Calu3 (cell line): ENCODE data around the gene FAM200A. TPM values are rescaled to one million over a fixed set of nuclear protein-coding genes. Genes with fewer than 3 reads are reported as not detected.

Experiments used
- Bru-seq: library from RNA; stranded (reverse); fragments of 400-500 nt; gene quantifications from one replicate; lab custom pipeline; 2021; lab: Mats Ljungman, UMichigan
- BruChase-seq, 2 experiments: library from RNA; stranded (reverse); fragments of 400-500 nt; gene quantifications; one replicate each; lab custom pipeline; 2021; lab: Mats Ljungman, UMichigan
- BruUV-seq: library from RNA; stranded (reverse); fragments of 400-500 nt; replicated peaks from 2 replicates; lab custom pipeline; 2021; lab: Mats Ljungman, UMichigan
- CTCF ChIA-PET: fragments of 300-600 bp; sonication (Branson Sonifier 250); formaldehyde crosslinking; loops from one replicate; lab custom pipeline; 2022; ENCODE audit warnings: antibody characterized with exemption; lab: Charles Lee
- DNase-seq: peaks from one replicate; pipeline ENCODE4 v3.0.0; 2022
- H3K27ac Mint-ChIP-seq: one replicate; pipeline ENCODE4 v1.8.0; 2022; ENCODE audit warnings: mixed read lengths; ENCODE audit not compliant: unreplicated experiment
- H3K27me3 Mint-ChIP-seq: one replicate; pipeline ENCODE4 v1.8.0; 2022; ENCODE audit warnings: mixed read lengths; ENCODE audit not compliant: unreplicated experiment
- H3K36me3 Mint-ChIP-seq: one replicate; pipeline ENCODE4 v1.8.0; 2022; ENCODE audit warnings: mild to moderate bottlenecking, moderate library complexity, mixed read lengths; ENCODE audit not compliant: insufficient read depth, unreplicated experiment
- H3K4me1 Mint-ChIP-seq: one replicate; pipeline ENCODE4 v1.8.0; 2022; ENCODE audit warnings: mild to moderate bottlenecking, low read depth, mixed read lengths; ENCODE audit not compliant: unreplicated experiment
- H3K4me3 Mint-ChIP-seq: one replicate; pipeline ENCODE4 v1.8.0; 2022; ENCODE audit warnings: mild to moderate bottlenecking, low read depth, moderate library complexity, mixed read lengths; ENCODE audit not compliant: unreplicated experiment
- H3K9me3 Mint-ChIP-seq: one replicate; pipeline ENCODE4 v1.8.0; 2022; ENCODE audit warnings: low read depth, mixed read lengths; ENCODE audit not compliant: unreplicated experiment
- intact Hi-C: fragments of 100-400 bp; cut with micrococcal nuclease; formaldehyde crosslinking; loops from one replicate; pipeline ENCODE4 v1.10.0; 2022; ENCODE audit not compliant: unreplicated experiment
- long read RNA-seq: library from polyadenylated mRNA; stranded (forward); transcript quantifications from one replicate; pipeline ENCODE4 v2.0.0, GENCODE V29; 2022
- total RNA-seq: library from RNA; stranded (reverse); gene quantifications from 2 replicates; pipeline ENCODE4 v1.2.3, GENCODE V29; 2022
- TF ChIP-seq, protein P1 (sequence below): fragments of 200-600 bp; IDR thresholded peaks from one replicate; pipeline ENCODE4 v1.8.0; 2022; ENCODE audit warnings: antibody characterized with exemption; ENCODE audit not compliant: unreplicated experiment

The FAM200A gene
- total RNA-seq (3.9 and 4.1 TPM in 2 replicates), Bru-seq, nascent RNA (percentile 58 among the genes with signal in this experiment), BruChase-seq, experiment 1, labeled RNA remaining after a 6-hour chase (percentile 54 among the genes with signal in this experiment), BruChase-seq, experiment 2, labeled RNA remaining after a 2-hour chase (percentile 68 among the genes with signal in this experiment)
- long read RNA-seq, transcript FAM200A-202 (2 exons, 2,480 nt): major isoform, 7 of 8 reads
- long read RNA-seq, partial matches to known transcripts: 1 of 8 reads
- long read RNA-seq, other reads (novel, unspliced or antisense): 0 of 8 reads

DNA sequence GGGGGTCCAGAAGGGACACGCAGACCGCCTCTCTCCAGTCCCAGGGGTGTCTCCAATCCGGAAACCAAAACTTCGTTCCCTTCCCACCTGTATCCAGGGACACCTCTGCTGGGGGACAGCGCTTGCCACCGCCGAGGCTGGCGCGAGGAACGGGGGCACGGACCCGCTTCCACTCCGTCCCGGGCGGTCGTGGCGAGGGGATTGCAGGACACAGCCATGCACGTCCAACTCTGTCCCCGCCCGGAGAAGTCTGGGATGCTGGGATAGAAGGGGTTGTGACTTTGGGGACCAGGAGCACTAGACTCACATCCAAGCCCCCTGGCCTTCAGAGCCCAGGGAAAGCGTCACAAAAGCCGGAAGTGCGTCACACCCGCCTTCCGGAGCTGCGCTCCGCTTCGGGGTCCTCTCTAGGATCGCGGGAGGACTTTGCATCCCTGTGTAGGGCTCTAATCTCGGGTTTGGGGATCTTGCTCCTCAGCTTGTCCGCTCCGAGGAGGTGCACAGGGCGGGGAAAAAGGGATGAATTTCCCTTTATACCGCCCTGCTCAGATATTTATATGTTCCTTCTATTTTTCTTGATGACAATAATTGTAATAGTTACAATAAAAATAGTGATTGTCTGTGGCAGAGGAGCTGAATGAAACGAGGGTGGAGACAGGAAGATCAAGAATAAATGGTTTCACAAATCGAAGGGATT, at the start of gene FAM200A:
Gene FAM200A (minus strand): TSS at position 348 of the 697 bp plus-strand sequence. CDS start 3,707 bp downstream, outside the sequence.
- TF ChIP-seq, protein P1, sequence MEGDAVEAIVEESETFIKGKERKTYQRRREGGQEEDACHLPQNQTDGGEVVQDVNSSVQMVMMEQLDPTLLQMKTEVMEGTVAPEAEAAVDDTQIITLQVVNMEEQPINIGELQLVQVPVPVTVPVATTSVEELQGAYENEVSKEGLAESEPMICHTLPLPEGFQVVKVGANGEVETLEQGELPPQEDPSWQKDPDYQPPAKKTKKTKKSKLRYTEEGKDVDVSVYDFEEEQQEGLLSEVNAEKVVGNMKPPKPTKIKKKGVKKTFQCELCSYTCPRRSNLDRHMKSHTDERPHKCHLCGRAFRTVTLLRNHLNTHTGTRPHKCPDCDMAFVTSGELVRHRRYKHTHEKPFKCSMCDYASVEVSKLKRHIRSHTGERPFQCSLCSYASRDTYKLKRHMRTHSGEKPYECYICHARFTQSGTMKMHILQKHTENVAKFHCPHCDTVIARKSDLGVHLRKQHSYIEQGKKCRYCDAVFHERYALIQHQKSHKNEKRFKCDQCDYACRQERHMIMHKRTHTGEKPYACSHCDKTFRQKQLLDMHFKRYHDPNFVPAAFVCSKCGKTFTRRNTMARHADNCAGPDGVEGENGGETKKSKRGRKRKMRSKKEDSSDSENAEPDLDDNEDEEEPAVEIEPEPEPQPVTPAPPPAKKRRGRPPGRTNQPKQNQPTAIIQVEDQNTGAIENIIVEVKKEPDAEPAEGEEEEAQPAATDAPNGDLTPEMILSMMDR: no peak
- intact Hi-C loops: no loop called here

DNA sequence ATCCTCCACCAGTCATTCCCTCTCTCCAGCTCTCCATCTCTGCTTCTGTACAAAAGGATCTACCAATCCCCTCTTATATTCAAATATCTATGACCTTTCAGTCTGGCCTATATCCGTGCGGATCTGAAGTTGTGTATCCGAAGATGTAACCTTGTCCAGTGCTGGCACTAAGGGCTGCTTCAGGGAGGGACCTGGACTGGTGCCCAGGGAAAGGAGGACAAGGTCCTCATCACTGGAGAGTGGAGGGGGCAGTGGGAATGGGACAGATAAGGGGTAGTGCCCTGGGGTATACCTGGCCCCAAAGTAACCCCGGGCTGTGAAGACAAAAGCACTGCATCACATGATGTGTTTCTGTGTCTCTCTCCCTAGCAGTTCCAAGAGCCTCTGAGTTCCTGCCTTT, 47.9 kb upstream of the FAM200A start:
- Mint-ChIP-seq H3K27ac (no peak overlapping the region), H3K9me3 (no peaks in the 10 kb centered on the region), H3K4me3 (no peak overlapping the region), H3K27me3 (peaks cover 17% of the 10 kb centered on the region), H3K36me3 (no peaks in the 10 kb centered on the region), H3K4me1 (no peaks in the 10 kb centered on the region)
- no peak for DNase-seq
- CTCF ChIA-PET: no interaction called here
- no TSS peak for BruUV-seq
- TF ChIP-seq, protein P1: no peak
- intact Hi-C loops: no loop called here

More for the DNA sequence above, at the start of gene FAM200A:
- peak within 1 kb of the TSS; percentile 67 for H3K27ac Mint-ChIP-seq
- BruUV-seq: no TSS peak
- DNase-seq: peak; percentile 76
- H3K4me3 Mint-ChIP-seq: peak within 1 kb of the TSS; percentile 76
- H3K4me1 Mint-ChIP-seq: no peaks in the 10 kb centered on the region
- CTCF ChIA-PET: no interaction called here
- H3K36me3 Mint-ChIP-seq: peaks cover 19% of the 10 kb centered on the region
- peaks cover 3% of the 10 kb centered on the region for H3K9me3 Mint-ChIP-seq
- no peaks in the 10 kb centered on the region for H3K27me3 Mint-ChIP-seq

DNA sequence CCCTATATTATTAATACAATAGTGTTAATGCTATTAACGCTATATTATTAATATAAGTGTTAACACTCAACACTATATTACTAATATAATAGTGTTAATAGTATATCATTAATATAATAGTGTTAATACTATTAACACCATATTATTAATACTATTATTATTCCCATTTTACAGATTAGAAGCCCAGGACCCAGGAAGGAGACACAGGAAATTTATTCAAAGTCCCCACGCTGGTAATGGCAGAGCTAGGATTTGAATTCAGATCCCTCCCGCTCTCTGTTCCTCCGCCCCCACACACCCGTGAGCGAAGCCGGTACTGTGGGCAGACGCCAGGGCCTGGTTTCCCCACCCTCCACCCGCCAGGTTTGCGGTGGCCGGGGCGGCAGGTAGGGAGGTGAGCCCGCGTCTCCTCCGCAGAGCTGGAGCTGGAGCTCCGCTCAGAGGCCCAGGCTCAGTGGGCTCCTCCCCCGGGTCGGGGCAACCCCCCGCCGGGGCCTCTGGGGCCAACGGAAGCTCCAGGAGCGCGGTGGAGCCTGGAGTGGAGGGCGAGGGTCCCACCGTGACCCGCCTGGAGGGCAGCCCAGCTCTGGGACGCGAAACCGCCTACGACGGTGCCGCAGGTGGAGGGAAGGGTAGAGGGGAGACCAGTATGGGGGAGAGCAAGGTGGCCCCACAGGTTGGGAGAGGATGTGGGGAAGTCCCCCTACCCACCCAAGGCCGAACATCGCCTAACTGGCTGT, 46.0 kb upstream of the FAM200A start, which contains the start of gene TMEM225B:
Gene TMEM225B (plus strand): TSS at position 506 of the 740 bp plus-strand sequence. CDS start 6,122 bp downstream, outside the sequence.
- no TSS peak for BruUV-seq
- intact Hi-C loops: no loop called here
- H3K4me1 Mint-ChIP-seq: no peaks in the 10 kb centered on the region
- H3K27ac Mint-ChIP-seq: no peak within 1 kb of the TSS
- peaks cover 17% of the 10 kb centered on the region for H3K27me3 Mint-ChIP-seq
- no peaks in the 10 kb centered on the region for H3K9me3 Mint-ChIP-seq
- TF ChIP-seq, protein P1: no peak
- CTCF ChIA-PET: no interaction called here
- DNase-seq: no peak
- no peaks in the 10 kb centered on the region for H3K36me3 Mint-ChIP-seq
- H3K4me3 Mint-ChIP-seq: no peak within 1 kb of the TSS

DNA sequence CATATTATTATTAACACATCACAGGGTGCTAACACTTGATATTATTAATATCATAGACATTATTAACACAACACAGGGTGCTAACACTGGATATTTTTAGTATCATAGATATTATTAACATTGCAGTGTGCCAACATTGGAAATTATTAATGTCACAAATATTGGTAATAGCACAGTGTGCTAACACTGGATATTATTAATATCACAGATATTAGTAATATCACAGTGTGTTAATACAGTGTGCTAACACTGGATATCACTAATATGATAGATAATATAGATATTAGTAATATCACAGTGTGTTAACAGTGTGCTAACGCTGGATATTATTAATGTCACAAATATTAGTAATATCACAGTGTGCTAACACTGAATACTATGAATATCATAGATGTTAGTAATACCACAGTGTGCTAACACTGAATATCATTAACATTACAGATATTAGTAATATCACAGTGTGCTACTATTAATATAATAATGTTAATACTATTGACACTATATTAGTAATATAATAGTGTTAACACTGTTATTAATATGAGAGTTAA, 44.6 kb upstream of the FAM200A start:
- CTCF ChIA-PET: no interaction called here
- no peak overlapping the region for H3K27ac Mint-ChIP-seq
- H3K36me3 Mint-ChIP-seq: no peaks in the 10 kb centered on the region
- H3K4me1 Mint-ChIP-seq: no peaks in the 10 kb centered on the region
- H3K9me3 Mint-ChIP-seq: no peaks in the 10 kb centered on the region
- peaks cover 17% of the 10 kb centered on the region for H3K27me3 Mint-ChIP-seq
- no TSS peak for BruUV-seq
- TF ChIP-seq, protein P1: no peak
- DNase-seq: no peak
- intact Hi-C loops: no loop called here
- no peak overlapping the region for H3K4me3 Mint-ChIP-seq
